K562 (cell line): ENCODE results near the gene GRAMD2B.

Experiments used
- BRD4 ChIP-seq: fragments of 200-600 bp; sonication (generic); IDR thresholded peaks from 2 replicates; pipeline ENCODE4 v1.6.1; 2017; ENCODE audit warnings: inconsistent platforms
- CBFB ChIP-seq: sonication (generic); formaldehyde crosslinking; IDR thresholded peaks from 2 replicates; pipeline ENCODE4 v1.4.0; 2020; ENCODE audit warnings: mild to moderate bottlenecking, missing genetic modification reagents
- FOXP1 ChIP-seq: sonication (generic); formaldehyde crosslinking; IDR thresholded peaks from 2 replicates; pipeline ENCODE4 v1.8.0; 2022; ENCODE audit warnings: mild to moderate bottlenecking, missing genetic modification reagents
- ILK ChIP-seq: fragments of 450-650 bp; IDR thresholded peaks from 2 replicates; pipeline ENCODE4 v1.6.1; 2016; ENCODE audit warnings: missing genetic modification characterization, low read depth, mild to moderate bottlenecking, missing compliant biosample characterization, moderate library complexity, borderline replicate concordance
- NR1H2 ChIP-seq: sonication (generic); formaldehyde crosslinking; IDR thresholded peaks from 2 replicates; pipeline ENCODE4 v1.4.0; 2020; ENCODE audit warnings: mild to moderate bottlenecking, missing genetic modification reagents
- NR2C1 ChIP-seq, 2 experiments: fragments of 450-650 bp; IDR thresholded peaks; 2 replicates each; pipeline ENCODE4 v1.6.1; 2017; ENCODE audit warnings: mild to moderate bottlenecking in 2 of 2, antibody characterized with exemption in 1 of 2, inconsistent platforms in 1 of 2, missing compliant biosample characterization in 1 of 2, missing genetic modification characterization in 1 of 2
- SMAD1 ChIP-seq: fragments of 150-350 bp; IDR thresholded peaks from 2 replicates; pipeline ENCODE4 v1.6.1; 2014; ENCODE audit warnings: low read length, low read depth; ENCODE audit not compliant: partially characterized antibody
- ZC3H4 ChIP-seq: sonication (generic); formaldehyde crosslinking; IDR thresholded peaks from 2 replicates; pipeline ENCODE4 v1.9.0; 2021; ENCODE audit warnings: missing genetic modification reagents, borderline replicate concordance
- ZKSCAN8 ChIP-seq: fragments of 200-800 bp; sonication (Bioruptor generic); IDR thresholded peaks from 2 replicates; pipeline ENCODE4 v1.6.1; 2016; ENCODE audit warnings: missing genetic modification characterization, missing compliant biosample characterization
- ZNF274 ChIP-seq: IDR thresholded peaks from 2 replicates; pipeline ENCODE4 v1.6.1; 2011; ENCODE audit warnings: low read depth, mild to moderate bottlenecking, low read length, moderate library complexity, borderline replicate concordance
- ZZZ3 ChIP-seq: fragments of 450-650 bp; IDR thresholded peaks from 2 replicates; pipeline ENCODE4 v1.6.1; 2016; ENCODE audit warnings: antibody characterized with exemption, mild to moderate bottlenecking, moderate library complexity
- TF ChIP-seq, protein P1 (sequence below): IDR thresholded peaks from 3 replicates; pipeline ENCODE4 v1.6.1; 2011; ENCODE audit warnings: borderline replicate concordance, mild to moderate bottlenecking, moderate library complexity; ENCODE audit not compliant: insufficient read length; ENCODE audit errors: extremely low read depth
- TF ChIP-seq, protein P2 (sequence below): fragments of 200-400 bp; formaldehyde crosslinking; IDR thresholded peaks from 2 replicates; pipeline ENCODE4 v1.6.1; 2017; ENCODE audit warnings: mild to moderate bottlenecking, low read depth, low read length, moderate library complexity
- TF ChIP-seq, protein P3 (sequence below): conservative IDR thresholded peaks from 2 replicates; pipeline ENCODE4 v1.6.1; 2011; ENCODE audit warnings: low read depth, mild to moderate bottlenecking, low read length; ENCODE audit not compliant: control insufficient read depth

DNA sequence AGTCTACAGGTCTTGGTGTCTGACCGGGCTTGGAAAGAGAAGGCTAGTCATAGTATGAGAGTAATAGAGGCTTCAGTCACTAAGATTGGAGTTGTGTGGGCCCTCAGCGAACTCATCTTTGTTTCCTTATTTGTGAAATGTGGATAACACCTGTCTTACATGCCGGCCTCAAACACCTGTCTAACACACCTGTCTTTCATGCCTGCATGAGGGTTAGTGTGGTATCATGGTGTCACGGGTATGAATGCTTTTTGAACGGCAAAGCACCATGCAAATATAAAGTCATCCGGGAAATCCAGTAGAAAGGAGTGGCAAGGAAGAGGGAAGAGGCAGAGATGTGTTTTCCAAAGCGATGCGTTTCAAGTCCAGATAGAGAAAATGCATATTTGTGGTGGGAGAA, 25.5 kb downstream of the GRAMD2B start:
- TF ChIP-seq, protein P1, sequence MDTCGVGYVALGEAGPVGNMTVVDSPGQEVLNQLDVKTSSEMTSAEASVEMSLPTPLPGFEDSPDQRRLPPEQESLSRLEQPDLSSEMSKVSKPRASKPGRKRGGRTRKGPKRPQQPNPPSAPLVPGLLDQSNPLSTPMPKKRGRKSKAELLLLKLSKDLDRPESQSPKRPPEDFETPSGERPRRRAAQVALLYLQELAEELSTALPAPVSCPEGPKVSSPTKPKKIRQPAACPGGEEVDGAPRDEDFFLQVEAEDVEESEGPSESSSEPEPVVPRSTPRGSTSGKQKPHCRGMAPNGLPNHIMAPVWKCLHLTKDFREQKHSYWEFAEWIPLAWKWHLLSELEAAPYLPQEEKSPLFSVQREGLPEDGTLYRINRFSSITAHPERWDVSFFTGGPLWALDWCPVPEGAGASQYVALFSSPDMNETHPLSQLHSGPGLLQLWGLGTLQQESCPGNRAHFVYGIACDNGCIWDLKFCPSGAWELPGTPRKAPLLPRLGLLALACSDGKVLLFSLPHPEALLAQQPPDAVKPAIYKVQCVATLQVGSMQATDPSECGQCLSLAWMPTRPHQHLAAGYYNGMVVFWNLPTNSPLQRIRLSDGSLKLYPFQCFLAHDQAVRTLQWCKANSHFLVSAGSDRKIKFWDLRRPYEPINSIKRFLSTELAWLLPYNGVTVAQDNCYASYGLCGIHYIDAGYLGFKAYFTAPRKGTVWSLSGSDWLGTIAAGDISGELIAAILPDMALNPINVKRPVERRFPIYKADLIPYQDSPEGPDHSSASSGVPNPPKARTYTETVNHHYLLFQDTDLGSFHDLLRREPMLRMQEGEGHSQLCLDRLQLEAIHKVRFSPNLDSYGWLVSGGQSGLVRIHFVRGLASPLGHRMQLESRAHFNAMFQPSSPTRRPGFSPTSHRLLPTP = no peak
- TF ChIP-seq, protein P2, sequence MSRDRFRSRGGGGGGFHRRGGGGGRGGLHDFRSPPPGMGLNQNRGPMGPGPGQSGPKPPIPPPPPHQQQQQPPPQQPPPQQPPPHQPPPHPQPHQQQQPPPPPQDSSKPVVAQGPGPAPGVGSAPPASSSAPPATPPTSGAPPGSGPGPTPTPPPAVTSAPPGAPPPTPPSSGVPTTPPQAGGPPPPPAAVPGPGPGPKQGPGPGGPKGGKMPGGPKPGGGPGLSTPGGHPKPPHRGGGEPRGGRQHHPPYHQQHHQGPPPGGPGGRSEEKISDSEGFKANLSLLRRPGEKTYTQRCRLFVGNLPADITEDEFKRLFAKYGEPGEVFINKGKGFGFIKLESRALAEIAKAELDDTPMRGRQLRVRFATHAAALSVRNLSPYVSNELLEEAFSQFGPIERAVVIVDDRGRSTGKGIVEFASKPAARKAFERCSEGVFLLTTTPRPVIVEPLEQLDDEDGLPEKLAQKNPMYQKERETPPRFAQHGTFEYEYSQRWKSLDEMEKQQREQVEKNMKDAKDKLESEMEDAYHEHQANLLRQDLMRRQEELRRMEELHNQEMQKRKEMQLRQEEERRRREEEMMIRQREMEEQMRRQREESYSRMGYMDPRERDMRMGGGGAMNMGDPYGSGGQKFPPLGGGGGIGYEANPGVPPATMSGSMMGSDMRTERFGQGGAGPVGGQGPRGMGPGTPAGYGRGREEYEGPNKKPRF = no peak
- TF ChIP-seq NR1H2 = no peak
- no peak for TF ChIP-seq SMAD1
- no peak for TF ChIP-seq ZZZ3
- no peak for TF ChIP-seq ZC3H4 (CRISPR knock-in tag)
- no peak for TF ChIP-seq NR2C1 (IDR thresholded peaks at IDR 0.05)
- no peak for TF ChIP-seq NR2C1 (tag; IDR thresholded peaks at IDR 0.05)
- no peak for TF ChIP-seq ZNF274
- no peak for TF ChIP-seq ILK (tag)
- TF ChIP-seq CBFB (CRISPR knock-in tag) = no peak
- TF ChIP-seq, protein P3, sequence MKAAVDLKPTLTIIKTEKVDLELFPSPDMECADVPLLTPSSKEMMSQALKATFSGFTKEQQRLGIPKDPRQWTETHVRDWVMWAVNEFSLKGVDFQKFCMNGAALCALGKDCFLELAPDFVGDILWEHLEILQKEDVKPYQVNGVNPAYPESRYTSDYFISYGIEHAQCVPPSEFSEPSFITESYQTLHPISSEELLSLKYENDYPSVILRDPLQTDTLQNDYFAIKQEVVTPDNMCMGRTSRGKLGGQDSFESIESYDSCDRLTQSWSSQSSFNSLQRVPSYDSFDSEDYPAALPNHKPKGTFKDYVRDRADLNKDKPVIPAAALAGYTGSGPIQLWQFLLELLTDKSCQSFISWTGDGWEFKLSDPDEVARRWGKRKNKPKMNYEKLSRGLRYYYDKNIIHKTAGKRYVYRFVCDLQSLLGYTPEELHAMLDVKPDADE = no peak
- TF ChIP-seq BRD4 = no peak
- TF ChIP-seq FOXP1 (CRISPR knock-in tag) = no peak
- TF ChIP-seq ZKSCAN8 = no peak
